ENCODE data around the gene ARHGAP5.

The ARHGAP5 gene

DNA sequence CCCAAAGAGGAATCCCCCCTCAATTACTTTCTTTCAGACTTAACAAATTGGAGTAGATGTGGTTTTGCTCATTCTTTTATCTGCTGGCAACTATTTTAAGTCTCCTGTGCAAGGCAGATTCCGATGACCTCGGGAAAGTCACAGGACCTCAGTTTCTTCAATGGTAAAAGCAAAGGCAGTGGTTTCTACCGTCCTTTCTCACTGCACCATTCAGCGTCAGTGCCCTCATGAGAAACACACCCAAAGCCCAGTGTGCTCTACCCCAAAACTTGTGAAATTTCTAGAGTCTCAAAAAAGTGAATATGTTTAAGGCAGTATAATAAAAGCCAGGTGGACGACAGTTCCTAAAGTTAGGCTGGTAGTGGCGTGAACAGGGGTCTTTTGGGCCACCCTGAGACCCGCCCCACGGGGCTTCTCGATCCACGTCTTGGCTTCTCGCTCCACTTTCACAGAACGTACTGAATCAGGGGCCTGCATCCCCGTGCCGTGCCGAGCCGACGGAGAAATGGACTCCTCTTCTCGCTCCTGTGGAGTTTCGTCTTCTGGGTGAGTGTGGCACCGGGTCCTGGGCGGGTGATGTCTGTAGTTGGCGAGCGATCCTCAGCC is 1.3 kb upstream of the ARHGAP5 start:
- no peak for DNase-seq

GRCh38 chr14:32076278-32077080 is 625 bp upstream of the ARHGAP5 start:
- peak; percentile 78 for DNase-seq

GRCh38 chr14:32078023-32078857 is 1.1 kb downstream of the ARHGAP5 start:
- no peak for DNase-seq

DNA sequence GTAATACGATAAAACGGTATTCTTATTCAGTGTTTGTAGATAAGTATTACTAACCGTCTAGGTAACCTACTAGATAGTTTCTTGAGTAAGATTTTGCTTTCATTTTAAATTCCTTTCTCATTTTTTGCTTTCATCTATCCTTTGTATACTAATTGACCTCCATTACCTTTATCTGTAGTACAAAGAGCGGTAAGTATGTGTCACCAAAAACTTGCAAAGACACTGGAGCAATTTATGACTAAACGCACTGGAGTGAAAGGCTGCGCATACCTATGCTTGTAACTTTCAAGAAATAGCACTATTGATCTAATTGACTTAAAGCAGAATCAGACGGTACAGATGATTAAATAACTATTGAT is 1.7 kb downstream of the ARHGAP5 start:
- DNase-seq = no peak

GRCh38 chr14:32079264-32079663 is 2.2 kb downstream of the ARHGAP5 start:
- DNase-seq = no peak

DNA sequence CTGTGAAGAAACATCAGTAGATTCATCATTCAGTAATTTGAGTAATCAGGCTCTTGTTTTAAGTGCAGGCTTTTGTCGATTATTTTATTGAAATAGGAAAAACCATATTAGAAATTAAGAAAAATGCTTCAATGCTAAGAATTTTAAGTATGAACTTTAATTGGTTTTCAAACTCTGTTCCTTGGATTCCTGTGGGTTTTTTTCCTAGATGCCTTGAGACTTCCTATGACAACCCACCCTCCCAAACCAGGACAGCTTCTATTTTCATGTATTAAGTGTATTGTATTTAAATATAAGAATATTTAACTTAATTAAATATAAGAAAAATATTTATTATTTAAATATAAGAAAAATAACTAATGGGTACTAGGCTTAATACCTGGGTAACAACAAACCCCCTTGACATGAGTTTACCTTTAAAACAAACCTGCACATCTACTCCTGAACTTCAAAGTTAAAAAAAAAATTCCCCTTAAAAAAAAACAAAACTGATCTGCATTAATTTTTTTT is 3.0 kb downstream of the ARHGAP5 start:
- DNase-seq = no peak

GRCh38 chr14:32081901-32082300 is 4.8 kb downstream of the ARHGAP5 start:
- DNase-seq = no peak

DNA sequence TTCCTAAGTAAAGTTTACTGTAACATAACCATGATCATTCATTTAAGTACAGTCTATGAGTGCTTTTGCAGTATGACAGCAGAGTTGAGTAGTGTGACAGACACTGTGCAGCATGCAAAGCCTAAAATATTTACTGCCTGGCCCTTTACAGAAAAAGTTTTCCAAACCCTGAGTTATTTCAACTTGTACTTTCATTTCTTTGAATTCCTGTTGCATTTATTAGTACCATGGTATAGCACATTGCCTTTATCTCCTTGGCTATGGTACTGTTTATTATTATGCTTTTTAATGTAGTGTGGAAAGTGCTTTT is 6.2 kb downstream of the ARHGAP5 start:
- DNase-seq = no peak

DNA sequence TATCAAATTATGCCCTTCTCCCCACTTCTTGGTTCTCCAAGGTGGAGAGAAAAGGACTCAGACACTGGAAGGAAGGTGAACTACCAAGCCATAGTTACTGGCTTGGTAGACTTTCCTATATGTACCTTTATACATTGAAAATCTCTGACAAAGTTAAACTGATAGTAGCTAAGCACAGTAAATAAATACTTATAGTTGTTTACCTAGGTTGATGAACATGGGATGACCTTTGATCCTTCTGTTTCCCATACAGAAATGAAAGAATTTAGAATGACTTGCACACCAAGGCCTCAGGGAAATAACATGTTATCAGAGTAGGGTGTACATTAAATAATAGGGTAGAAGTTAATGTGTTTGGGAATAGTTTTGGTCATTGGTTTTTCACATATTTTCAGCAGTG is 6.7 kb downstream of the ARHGAP5 start:
- no peak for DNase-seq

GRCh38 chr14:32085182-32085844 is 8.2 kb downstream of the ARHGAP5 start:
- no peak for DNase-seq

- DNase-seq = no peak
Measured at GRCh38 chr14:32085845-32086383, 8.8 kb downstream of the ARHGAP5 start.

DNA sequence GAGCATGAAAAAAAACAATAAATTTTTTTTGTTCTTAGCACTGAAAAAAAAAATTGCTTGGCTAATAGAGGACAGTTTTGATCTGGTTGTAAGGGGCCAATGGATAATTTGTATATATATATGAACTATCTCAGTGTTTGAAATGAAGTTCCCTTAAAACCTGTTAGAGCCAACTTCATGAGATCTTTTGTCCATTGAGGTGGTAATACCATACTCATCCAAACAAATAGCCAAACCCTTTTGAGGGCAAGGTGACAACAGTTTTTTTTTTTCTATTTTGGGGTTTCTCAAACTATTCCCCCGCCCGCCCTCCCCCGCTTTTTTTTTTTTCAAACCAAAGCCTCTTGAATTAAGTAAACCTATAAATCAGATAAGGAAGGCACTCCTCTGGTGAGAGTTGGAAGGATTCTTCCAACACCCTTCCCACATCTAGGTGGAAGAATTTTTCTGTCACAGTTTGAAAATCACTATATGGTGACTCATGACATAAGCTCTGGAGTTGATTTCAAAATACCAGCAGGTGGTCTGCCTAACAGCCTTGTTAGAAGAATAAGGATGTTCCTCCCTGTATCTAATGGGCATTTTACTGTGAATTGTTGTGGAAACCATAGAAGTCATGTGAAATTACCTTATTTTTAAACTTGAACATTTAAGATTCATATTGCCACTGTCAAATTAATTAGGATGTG is 10.2 kb downstream of the ARHGAP5 start:
- DNase-seq = no peak

DNA sequence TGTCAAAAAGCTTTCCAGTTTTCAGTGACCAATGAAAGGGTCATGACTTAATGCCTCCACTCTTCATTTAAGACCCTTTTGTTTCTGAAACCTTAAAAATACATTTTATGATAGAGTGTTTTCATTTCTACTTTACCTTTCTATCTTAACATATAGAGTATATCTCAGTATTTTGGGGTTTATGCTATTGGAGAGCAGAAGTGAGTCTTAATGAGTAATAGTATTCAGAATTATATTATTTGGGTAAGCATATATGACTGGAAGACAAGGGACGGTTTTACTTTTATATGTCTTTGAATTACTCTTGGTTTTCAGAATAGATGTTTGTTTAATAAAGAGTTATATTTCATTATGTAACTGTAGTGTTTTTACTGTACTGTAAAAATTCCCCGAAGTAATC is 10.8 kb downstream of the ARHGAP5 start:
- DNase-seq = no peak

GRCh38 chr14:32090686-32091085 is 13.6 kb downstream of the ARHGAP5 start:
- no peak for DNase-seq

GRCh38 chr14:32099473-32099872 is 22.4 kb downstream of the ARHGAP5 start:
- DNase-seq = no peak

GRCh38 chr14:32100175-32100574 is 23.1 kb downstream of the ARHGAP5 start:
- no peak for DNase-seq

- DNase-seq = no peak
Measured at GRCh38 chr14:32102152-32102787, 25.2 kb downstream of the ARHGAP5 start.

- DNase-seq = no peak
Measured at GRCh38 chr14:32102968-32103367, 25.9 kb downstream of the ARHGAP5 start.

GRCh38 chr14:32104308-32104707 is 27.2 kb downstream of the ARHGAP5 start:
- no peak for DNase-seq

- DNase-seq = no peak
Measured at GRCh38 chr14:32104803-32105202, 27.7 kb downstream of the ARHGAP5 start.

GRCh38 chr14:32109676-32110547 is 32.8 kb downstream of the ARHGAP5 start:
- no peak for DNase-seq
